Kidney (tissue), 14 donors: ENCODE results near the gene SUGCT. TPM values are rescaled to one million over a fixed set of nuclear protein-coding genes. Genes with fewer than 3 reads are reported as not detected.

Source experiments
- DNase-seq, 5 donors: peaks; one replicate each; pipeline ENCODE4 v3.0.0-alpha.2; 2013 to 2020
- FAIRE-seq: peaks from 2 replicates; lab custom pipeline; 2012; peaks lifted over from hg19 to GRCh38; lab: Jason Lieb, UNC
- H3K27ac ChIP-seq, 2 donors: one replicate each; pipeline ENCODE4 v1.7.0; 2013; ENCODE audit warnings: low read depth in 2 of 2, low read length in 2 of 2, inconsistent platforms in 1 of 2
- H3K27me3 ChIP-seq: one replicate; pipeline ENCODE4 v1.7.1; 2013; ENCODE audit warnings: low read length, inconsistent platforms; ENCODE audit not compliant: control insufficient read depth, insufficient read depth
- H3K36me3 ChIP-seq, 3 donors: one replicate each; pipeline versions ENCODE4 v1.7.0 to v1.7.1; 2013; ENCODE audit warnings: low read length in 3 of 3, control low read depth in 1 of 3, inconsistent platforms in 1 of 3; ENCODE audit not compliant: insufficient read depth in 3 of 3, control insufficient read depth in 2 of 3
- H3K4me1 ChIP-seq, 3 donors: one replicate each; pipeline versions ENCODE4 v1.7.0 to v1.7.1; 2013; ENCODE audit warnings: low read length in 3 of 3, inconsistent platforms in 1 of 3, low read depth in 1 of 3; ENCODE audit not compliant: control insufficient read depth in 2 of 3, insufficient read depth in 2 of 3
- H3K4me3 ChIP-seq, 3 donors: one replicate each; pipeline versions ENCODE4 v1.7.0 to v1.8.1; 2013; ENCODE audit warnings: low read length in 3 of 3, control low read depth in 1 of 3, inconsistent platforms in 1 of 3
- H3K9ac ChIP-seq, 3 donors: one replicate each; pipeline versions ENCODE4 v1.7.0 to v1.7.1; 2013; ENCODE audit warnings: low read length in 3 of 3, control low read depth in 1 of 3, inconsistent platforms in 1 of 3
- H3K9me3 ChIP-seq, 3 donors: one replicate each; pipeline versions ENCODE4 v1.7.0 to v1.7.1; 2013; ENCODE audit warnings: low read length in 3 of 3, control low read depth in 1 of 3, inconsistent platforms in 1 of 3; ENCODE audit not compliant: control insufficient read depth in 2 of 3, insufficient read depth in 1 of 3
- CTCF ChIP-seq: IDR thresholded peaks from 3 replicates; pipeline ENCODE4 v1.5.1; 2012; ENCODE audit warnings: mild to moderate bottlenecking, moderate library complexity, borderline replicate concordance; ENCODE audit not compliant: insufficient read depth; ENCODE audit errors: extremely low read depth
- intact Hi-C: fragments of 100-400 bp; cut with DNase I; formaldehyde crosslinking; loops from one replicate; pipeline ENCODE4 v1.11.1; 2022
- polyA plus RNA-seq: library from polyadenylated mRNA; stranded (reverse); fragments of 350-450 nt; fragmentation: Illumina TruSeq; extraction: RNeasy Lipid Tissue Mini Kit (QIAGEN cat#74804); gene quantifications from one replicate; pipeline ENCODE4 v1.2.3, GENCODE V29; 2014; ENCODE audit warnings: low read depth, low replicate concordance; ENCODE audit not compliant: insufficient read depth
- total RNA-seq: library from RNA; stranded (reverse); fragmentation: NEBNext Ultra II Directional; extraction: Animal tissue kit (Norgen Biotek cat#: 25700); gene quantifications from one replicate; pipeline ENCODE4 v1.2.1, GENCODE V29; 2021
- donor health status: control.
- donor health status: control.
- donor health status: control.
- donor health status: control.
- donor health status: control.
- donor health status: DM: yes; HTN: yes; CAD: no.
- donor health status: Normal renal cell carcinoma (clear cell type).

Gene SUGCT
- total and polyA plus RNA-seq, 2 donors from 2014 or later: 7.6 to 45.1 TPM

- no peak overlapping the region for H3K4me3 ChIP-seq
- H3K9ac ChIP-seq: no peak overlapping the region
- no peaks in the 10 kb centered on the region for H3K27me3 ChIP-seq
- TF ChIP-seq CTCF: no peak
- H3K36me3 ChIP-seq: no peaks in the 10 kb centered on the region
- H3K27ac ChIP-seq: no peak overlapping the region
- intact Hi-C loops: no loop called here
- H3K9me3 ChIP-seq: peaks cover 0 to 15% (median 0%) of the 10 kb centered on the region in 3 donors
- no peak for DNase-seq
- peaks cover 0 to 6% (median 0%) of the 10 kb centered on the region in 3 donors for H3K4me1 ChIP-seq
- no peak for FAIRE-seq
Observed at GRCh38 chr7:40889539-40889938, 754.7 kb downstream of the SUGCT start.

- no peaks in the 10 kb centered on the region for H3K36me3 ChIP-seq
- no peak overlapping the region for H3K27ac ChIP-seq
- peak; percentile 85 for FAIRE-seq
- H3K9me3 ChIP-seq: peaks cover 0 to 15% (median 0%) of the 10 kb centered on the region in 3 donors
- no peak overlapping the region for H3K9ac ChIP-seq
- no peak overlapping the region for H3K4me3 ChIP-seq
- TF ChIP-seq CTCF: no peak
- no peak for DNase-seq
- intact Hi-C loops: no loop called here
- no peaks in the 10 kb centered on the region for H3K27me3 ChIP-seq
- peaks cover 0 to 6% (median 0%) of the 10 kb centered on the region in 3 donors for H3K4me1 ChIP-seq
Observed at GRCh38 chr7:40890088-40890692, 755.4 kb downstream of the SUGCT start.

- peaks cover 0 to 15% (median 0%) of the 10 kb centered on the region in 3 donors for H3K9me3 ChIP-seq
- DNase-seq (no peak), FAIRE-seq (no peak)
- no peaks in the 10 kb centered on the region for H3K27me3 ChIP-seq
- H3K4me1 ChIP-seq: peaks cover 0 to 6% (median 0%) of the 10 kb centered on the region in 3 donors
- no peak overlapping the region for H3K9ac ChIP-seq
- no peak overlapping the region for H3K27ac ChIP-seq
- H3K36me3 ChIP-seq: no peaks in the 10 kb centered on the region
- no peak overlapping the region for H3K4me3 ChIP-seq
- no peak for TF ChIP-seq CTCF
- intact Hi-C loops: no loop called here
Observed at GRCh38 chr7:40891232-40891631, 756.4 kb downstream of the SUGCT start.
